ENCODE results near the gene RGS14. TPM values are rescaled to one million over a fixed set of nuclear protein-coding genes. Genes with fewer than 3 reads are reported as not detected.

The RGS14 gene
- total and polyA plus RNA-seq, 2 donors (not counting 3 experiments of a cell fraction or from before 2014, with no cell fraction given), result 4.3 to 7.3 TPM

DNA sequence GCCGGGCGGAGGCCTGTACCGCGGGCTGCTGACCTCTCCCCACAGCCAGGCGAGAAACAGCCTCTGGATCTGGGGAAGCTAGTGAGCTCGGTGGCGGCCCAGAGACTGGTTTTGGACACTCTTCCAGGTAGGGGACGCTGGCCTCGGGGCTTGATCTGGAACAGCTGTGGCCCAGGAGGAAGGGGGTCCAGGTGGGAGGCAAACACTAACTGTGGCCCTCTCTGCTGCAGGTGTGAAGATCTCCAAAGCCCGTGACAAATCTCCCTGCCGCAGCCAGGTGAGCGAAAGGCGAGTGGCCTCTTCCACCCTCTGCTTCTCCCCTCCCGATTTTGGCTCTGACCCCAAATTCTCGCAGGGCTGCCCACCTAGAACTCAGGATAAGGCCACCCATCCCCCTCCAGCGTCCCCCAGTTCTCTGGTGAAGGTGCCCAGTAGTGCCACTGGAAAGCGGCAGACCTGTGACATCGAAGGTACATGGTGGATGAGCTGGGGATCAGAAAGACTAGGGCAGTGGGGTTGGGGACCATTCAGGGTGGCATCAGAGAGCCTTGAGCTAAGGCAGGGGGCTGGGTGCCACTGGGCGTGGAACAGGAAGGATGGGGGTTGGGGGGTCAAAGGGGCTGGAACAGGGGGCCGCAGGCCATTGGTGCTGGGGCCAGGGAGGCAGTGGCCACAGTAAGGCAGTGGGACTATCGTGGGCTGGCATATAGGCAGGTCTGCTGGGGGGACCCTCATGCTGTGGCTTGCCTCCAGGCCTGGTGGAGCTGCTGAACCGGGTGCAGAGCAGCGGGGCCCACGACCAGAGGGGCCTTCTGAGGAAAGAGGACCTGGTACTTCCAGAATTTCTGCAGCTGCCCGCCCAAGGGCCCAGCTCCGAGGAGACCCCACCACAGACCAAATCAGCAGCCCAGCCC, 13.7 kb downstream of the RGS14 start:
- no peaks in the 10 kb centered on the region for H4K20me1 ChIP-seq (replicated peaks; ENCODE audit: control insufficient read depth, extremely low read depth, insufficient read depth, low read length)
- intact Hi-C loops (cut with micrococcal nuclease), result loop anchor here (2.0 kb wide), 1 partner anchor 55 kb away; the partner anchor contains the start of gene GRK6
- no peaks in the 10 kb centered on the region for H3K36me3 ChIP-seq (ENCODE audit: control insufficient read depth in 2 of 2, extremely low read depth in 1 of 2, insufficient read depth in 2 of 2, low read length in 2 of 2)
- TF ChIP-seq, protein P1, sequence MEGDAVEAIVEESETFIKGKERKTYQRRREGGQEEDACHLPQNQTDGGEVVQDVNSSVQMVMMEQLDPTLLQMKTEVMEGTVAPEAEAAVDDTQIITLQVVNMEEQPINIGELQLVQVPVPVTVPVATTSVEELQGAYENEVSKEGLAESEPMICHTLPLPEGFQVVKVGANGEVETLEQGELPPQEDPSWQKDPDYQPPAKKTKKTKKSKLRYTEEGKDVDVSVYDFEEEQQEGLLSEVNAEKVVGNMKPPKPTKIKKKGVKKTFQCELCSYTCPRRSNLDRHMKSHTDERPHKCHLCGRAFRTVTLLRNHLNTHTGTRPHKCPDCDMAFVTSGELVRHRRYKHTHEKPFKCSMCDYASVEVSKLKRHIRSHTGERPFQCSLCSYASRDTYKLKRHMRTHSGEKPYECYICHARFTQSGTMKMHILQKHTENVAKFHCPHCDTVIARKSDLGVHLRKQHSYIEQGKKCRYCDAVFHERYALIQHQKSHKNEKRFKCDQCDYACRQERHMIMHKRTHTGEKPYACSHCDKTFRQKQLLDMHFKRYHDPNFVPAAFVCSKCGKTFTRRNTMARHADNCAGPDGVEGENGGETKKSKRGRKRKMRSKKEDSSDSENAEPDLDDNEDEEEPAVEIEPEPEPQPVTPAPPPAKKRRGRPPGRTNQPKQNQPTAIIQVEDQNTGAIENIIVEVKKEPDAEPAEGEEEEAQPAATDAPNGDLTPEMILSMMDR (IDR thresholded peaks at IDR 0.05; ENCODE audit: extremely low read depth in 1 of 2, insufficient read depth in 1 of 2, low read depth in 1 of 2, low read length in 2 of 2), result no peak
- TF ChIP-seq MYC (IDR thresholded peaks at IDR 0.05; ENCODE audit: low read depth, low read length), result no peak
- no peak for TF ChIP-seq FOS (IDR thresholded peaks at IDR 0.05; ENCODE audit: borderline replicate concordance, insufficient read depth, low read length)
- no peak for TF ChIP-seq POLR2AphosphoS5 (IDR thresholded peaks at IDR 0.05; ENCODE audit: insufficient read depth, low read depth, low read length)
- TF ChIP-seq, protein P2, sequence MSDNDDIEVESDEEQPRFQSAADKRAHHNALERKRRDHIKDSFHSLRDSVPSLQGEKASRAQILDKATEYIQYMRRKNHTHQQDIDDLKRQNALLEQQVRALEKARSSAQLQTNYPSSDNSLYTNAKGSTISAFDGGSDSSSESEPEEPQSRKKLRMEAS (IDR thresholded peaks at IDR 0.05; ENCODE audit: insufficient read depth, insufficient read length), result no peak
- no peak for TF ChIP-seq JUN (IDR thresholded peaks at IDR 0.05; ENCODE audit: borderline replicate concordance, insufficient read depth, insufficient read length, low read depth)
- TF ChIP-seq GATA2 (IDR thresholded peaks at IDR 0.05; ENCODE audit: insufficient read depth, insufficient read length, low read depth, low read length), result no peak
- TF ChIP-seq EZH2 (IDR thresholded peaks at IDR 0.05; ENCODE audit: borderline replicate concordance, low read depth, low read length, severe bottlenecking), result no peak
- no peak for TF ChIP-seq POLR2A (IDR thresholded peaks at IDR 0.05; ENCODE audit: low read depth, low read length)
- POLR2A ChIA-PET, result interaction anchor here (0.6 to 1.0 kb wide), 4 partner anchors 11 to 215 kb away, joined by 3 to 9 read pairs (median 4); partner anchors contain the start of gene GRK6
- H3K9ac ChIP-seq (replicated peaks; ENCODE audit: extremely low read depth, insufficient read depth, low read length), result peak overlapping the region; percentile 34
- no peak overlapping the region for H3K27ac ChIP-seq (ENCODE audit: insufficient read depth, low read depth, low read length)
- CTCF ChIA-PET, result interaction anchor here (1.1 to 5.8 kb wide), 26 partner anchors 8 to 257 kb away, joined by 3 to 64 read pairs (median 6); partner anchors contain the start of genes F12, LMAN2, PDLIM7 and RGS14
- H3K9me1 ChIP-seq (replicated peaks; ENCODE audit: control insufficient read depth, extremely low read depth, insufficient read depth, low read length), result no peaks in the 10 kb centered on the region
- peak overlapping the region; percentile 80 for H2AFZ ChIP-seq (ENCODE audit: low read depth, low read length)
- dilution Hi-C loops (cut with MboI; ENCODE audit: extremely low pct_ligation_motif_present, low sequenced_read_pairs), result no loop called here
- no peaks in the 10 kb centered on the region for H3K9me3 ChIP-seq (replicated peaks; ENCODE audit: control insufficient read depth, insufficient read depth, low read length)
- no peak for DNase-seq (ENCODE audit: low read depth, low spot score)
- peak overlapping the region; percentile 29 to 40 (median 32) for H3K4me3 ChIP-seq (replicated peaks in 1 of 3; ENCODE audit: insufficient read depth in 1 of 3, low read depth in 1 of 3, low read length in 3 of 3)
- H3K4me2 ChIP-seq (ENCODE audit: insufficient read depth, low read length), result peak overlapping the region; percentile 64
- BruUV-seq (replicated peaks), result no TSS peak
- H3K27me3 ChIP-seq (ENCODE audit: control insufficient read depth in 2 of 2, insufficient read depth in 2 of 2, low read length in 2 of 2), result no peaks in the 10 kb centered on the region
- no peaks in the 10 kb centered on the region for H3K79me2 ChIP-seq (ENCODE audit: control insufficient read depth, insufficient read depth, low read length)
- peaks cover 24% of the 10 kb centered on the region for H3K4me1 ChIP-seq (ENCODE audit: control insufficient read depth, extremely low read depth, insufficient read depth, low read length)
- no peak for FAIRE-seq
